OCI-LY1 (cell line): ENCODE data around the gene CTNS.

ENCODE experiments used
- EZH2 ChIP-seq: fragments of 200-600 bp; sonication (generic), shearing (Covaris generic); IDR thresholded peaks from 2 replicates; pipeline ENCODE4 v1.8.0; 2017; ENCODE audit warnings: borderline replicate concordance, mixed run types, mild to moderate bottlenecking, antibody characterized with exemption, low read length, moderate library complexity, mixed read lengths
- TF ChIP-seq, protein P1 (sequence below): fragments of 200-600 bp; sonication (generic), shearing (Covaris generic); IDR thresholded peaks from 2 replicates; pipeline ENCODE4 v1.5.1; 2017; ENCODE audit warnings: mild to moderate bottlenecking, antibody characterized with exemption, low read length, moderate library complexity, mixed read lengths

DNA sequence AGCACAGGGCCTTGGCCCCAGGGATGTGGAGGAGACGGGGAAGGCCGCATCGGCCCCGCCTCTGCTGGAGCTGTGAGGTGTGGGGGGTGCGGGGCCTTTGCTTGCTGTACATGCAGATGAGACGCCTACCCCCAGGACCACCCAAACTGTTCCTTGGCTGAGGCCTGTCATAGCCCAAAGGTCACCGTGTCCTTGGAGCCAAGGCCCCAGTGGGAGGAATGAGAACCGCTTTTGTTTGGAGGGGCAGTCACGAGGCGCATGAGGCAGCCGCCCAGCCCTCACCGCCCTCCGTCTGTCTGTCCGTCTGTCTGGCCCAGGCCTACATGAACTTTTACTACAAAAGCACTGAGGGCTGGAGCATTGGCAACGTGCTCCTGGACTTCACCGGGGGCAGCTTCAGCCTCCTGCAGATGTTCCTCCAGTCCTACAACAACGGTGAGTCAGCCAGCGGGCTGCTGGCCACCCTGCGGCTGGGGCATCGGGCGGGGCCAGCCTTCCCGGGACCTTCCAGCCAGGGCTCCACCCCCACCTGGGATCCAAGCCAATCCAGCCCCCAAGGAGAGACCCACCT is 23.1 kb downstream of the CTNS start:
- TF ChIP-seq, protein P1, sequence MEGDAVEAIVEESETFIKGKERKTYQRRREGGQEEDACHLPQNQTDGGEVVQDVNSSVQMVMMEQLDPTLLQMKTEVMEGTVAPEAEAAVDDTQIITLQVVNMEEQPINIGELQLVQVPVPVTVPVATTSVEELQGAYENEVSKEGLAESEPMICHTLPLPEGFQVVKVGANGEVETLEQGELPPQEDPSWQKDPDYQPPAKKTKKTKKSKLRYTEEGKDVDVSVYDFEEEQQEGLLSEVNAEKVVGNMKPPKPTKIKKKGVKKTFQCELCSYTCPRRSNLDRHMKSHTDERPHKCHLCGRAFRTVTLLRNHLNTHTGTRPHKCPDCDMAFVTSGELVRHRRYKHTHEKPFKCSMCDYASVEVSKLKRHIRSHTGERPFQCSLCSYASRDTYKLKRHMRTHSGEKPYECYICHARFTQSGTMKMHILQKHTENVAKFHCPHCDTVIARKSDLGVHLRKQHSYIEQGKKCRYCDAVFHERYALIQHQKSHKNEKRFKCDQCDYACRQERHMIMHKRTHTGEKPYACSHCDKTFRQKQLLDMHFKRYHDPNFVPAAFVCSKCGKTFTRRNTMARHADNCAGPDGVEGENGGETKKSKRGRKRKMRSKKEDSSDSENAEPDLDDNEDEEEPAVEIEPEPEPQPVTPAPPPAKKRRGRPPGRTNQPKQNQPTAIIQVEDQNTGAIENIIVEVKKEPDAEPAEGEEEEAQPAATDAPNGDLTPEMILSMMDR: no peak
- no peak for TF ChIP-seq EZH2
